ENCODE measurements around the gene MSX2. TPM values are rescaled to one million over a fixed set of nuclear protein-coding genes. Genes with fewer than 3 reads are reported as not detected.
"Not testable (repeated sequence)": the region's sequence is repeated elsewhere in the genome, so short reads cannot be mapped to it uniquely, and the experiment has no call there.

MSX2 gene
- total RNA-seq, 2 donors from 2014 or later = 0.17 to 0.88 TPM

- no peaks in the 10 kb centered on the region for H3K9me3 ChIP-seq
- H3K27me3 ChIP-seq = peaks cover 23% of the 10 kb centered on the region
- H3K9ac ChIP-seq (ENCODE audit: low read depth in 2 of 2, low read length in 2 of 2) = no peak overlapping the region
- DNase-seq = no peak
- H3K27ac ChIP-seq = no peak overlapping the region
- H3K4me3 ChIP-seq = no peak overlapping the region
- TF ChIP-seq CTCF (IDR thresholded peaks at IDR 0.05) = no peak
- H3K36me3 ChIP-seq = no peaks in the 10 kb centered on the region
- no peaks in the 10 kb centered on the region for H3K4me1 ChIP-seq
- intact Hi-C loops (cut with DNase I) = no loop called here
Observed at GRCh38 chr5:174755106-174755505, 30.7 kb downstream of the MSX2 start.

GRCh38 chr5:174759091-174759490 is 34.7 kb downstream of the MSX2 start:
- no peaks in the 10 kb centered on the region for H3K4me1 ChIP-seq
- intact Hi-C loops (cut with DNase I) = no loop called here
- TF ChIP-seq CTCF (IDR thresholded peaks at IDR 0.05) = no peak

GRCh38 chr5:174760721-174761120 is 36.3 kb downstream of the MSX2 start:
- H3K36me3 ChIP-seq = no peaks in the 10 kb centered on the region
- no peaks in the 10 kb centered on the region for H3K9me3 ChIP-seq
- H3K4me1 ChIP-seq = no peaks in the 10 kb centered on the region
- no peak for TF ChIP-seq CTCF (IDR thresholded peaks at IDR 0.05)
- intact Hi-C loops (cut with DNase I) = no loop called here
- no peak for DNase-seq
- H3K27me3 ChIP-seq = no peaks in the 10 kb centered on the region
- H3K4me3 ChIP-seq = no peak overlapping the region
- H3K27ac ChIP-seq = no peak overlapping the region
- no peak overlapping the region for H3K9ac ChIP-seq (ENCODE audit: low read depth in 2 of 2, low read length in 2 of 2)

More at GRCh38 chr5:174759091-174759490, 34.7 kb downstream of the MSX2 start:
- no peak for DNase-seq
- Histone ChIP-seq H3K27me3 (no peaks in the 10 kb centered on the region), H3K27ac (no peak overlapping the region), H3K9ac (ENCODE audit: low read depth in 2 of 2, low read length in 2 of 2) (no peak overlapping the region), H3K36me3 (no peaks in the 10 kb centered on the region), H3K9me3 (no peaks in the 10 kb centered on the region), H3K4me3 (no peak overlapping the region)

GRCh38 chr5:174761341-174761740 is 37.0 kb downstream of the MSX2 start:
- H3K9ac ChIP-seq (ENCODE audit: low read depth in 2 of 2, low read length in 2 of 2); H3K36me3 ChIP-seq; DNase-seq; H3K27ac ChIP-seq; H3K27me3 ChIP-seq; H3K4me3 ChIP-seq; H3K9me3 ChIP-seq; H3K4me1 ChIP-seq; intact Hi-C loops (cut with DNase I): not testable (repeated sequence)

- no peak for TF ChIP-seq CTCF (IDR thresholded peaks at IDR 0.05)
- intact Hi-C loops (cut with DNase I) = no loop called here
- Histone ChIP-seq H3K27ac (no peak overlapping the region), H3K36me3 (no peaks in the 10 kb centered on the region), H3K4me1 (no peaks in the 10 kb centered on the region), H3K9me3 (no peaks in the 10 kb centered on the region), H3K4me3 (no peak overlapping the region), H3K9ac (ENCODE audit: low read depth in 2 of 2, low read length in 2 of 2) (no peak overlapping the region), H3K27me3 (no peaks in the 10 kb centered on the region)
- DNase-seq = no peak
Observed at GRCh38 chr5:174764309-174764708, 39.9 kb downstream of the MSX2 start.

- intact Hi-C loops (cut with DNase I) = no loop called here
- no peaks in the 10 kb centered on the region for H3K27me3 ChIP-seq
- TF ChIP-seq CTCF (IDR thresholded peaks at IDR 0.05) = no peak
- no peaks in the 10 kb centered on the region for H3K36me3 ChIP-seq
- H3K9ac ChIP-seq (ENCODE audit: low read depth in 2 of 2, low read length in 2 of 2) = no peak overlapping the region
- H3K4me3 ChIP-seq = no peak overlapping the region
- DNase-seq = no peak
- no peaks in the 10 kb centered on the region for H3K4me1 ChIP-seq
- H3K27ac ChIP-seq = no peak overlapping the region
- no peaks in the 10 kb centered on the region for H3K9me3 ChIP-seq
Observed at GRCh38 chr5:174765540-174765939, 41.2 kb downstream of the MSX2 start.

Data from colonic mucosa (tissue), 4 donors.